CD4-positive, alpha-beta T cell treated with Interleukin-6 at 100 ng/mL for 8 hours (primary cell): ENCODE results near the gene ATP10A.
"Not testable (repeated sequence)": the region's sequence is repeated elsewhere in the genome, so short reads cannot be mapped to it uniquely, and the experiment has no call there.

ENCODE experiments used
- DNase-seq: peaks from one replicate; pipeline ENCODE4 v3.0.0-alpha.2; 2020; ENCODE audit warnings: mixed read lengths, low spot score

The ATP10A gene

DNA sequence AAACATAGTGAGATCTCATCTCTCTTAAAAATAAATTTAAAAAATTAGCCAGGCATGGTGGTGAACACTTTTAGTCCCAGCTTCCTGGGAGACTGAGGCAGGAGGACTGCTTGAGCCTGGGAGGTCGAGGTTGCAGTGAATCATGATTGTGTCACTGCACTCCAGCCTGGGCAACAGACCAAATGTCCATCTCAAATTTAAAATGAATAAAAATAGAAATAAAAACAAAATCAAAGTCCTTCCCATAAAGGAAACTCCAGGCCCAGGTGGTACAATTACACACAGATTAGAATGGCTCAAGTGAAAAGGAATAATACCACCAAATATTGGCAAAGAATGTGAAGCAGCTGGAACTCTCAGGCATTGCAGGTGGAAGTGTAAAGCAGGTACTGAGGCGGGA, 19.3 kb upstream of the ATP10A start:
- no peak for DNase-seq

DNA sequence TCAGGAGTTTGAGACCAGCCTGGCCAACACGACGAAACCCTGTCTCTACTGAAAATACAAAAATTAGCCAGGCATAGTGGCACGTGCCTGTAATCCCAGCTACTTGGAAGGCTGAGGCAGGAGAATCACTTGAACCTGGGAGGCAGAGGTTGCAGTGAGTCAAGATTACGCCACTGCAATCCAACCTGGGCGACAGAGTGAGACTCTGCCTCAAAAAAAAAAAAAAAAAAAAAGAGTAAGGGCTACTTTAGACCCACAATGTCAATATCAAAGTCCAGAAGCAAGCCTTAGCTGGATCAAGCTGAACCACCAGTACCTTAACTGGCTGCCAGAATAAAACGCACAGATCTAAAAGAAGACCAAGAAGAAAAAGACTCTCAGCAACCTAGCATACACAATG, 17.8 kb upstream of the ATP10A start:
- not testable (repeated sequence) for DNase-seq

DNA sequence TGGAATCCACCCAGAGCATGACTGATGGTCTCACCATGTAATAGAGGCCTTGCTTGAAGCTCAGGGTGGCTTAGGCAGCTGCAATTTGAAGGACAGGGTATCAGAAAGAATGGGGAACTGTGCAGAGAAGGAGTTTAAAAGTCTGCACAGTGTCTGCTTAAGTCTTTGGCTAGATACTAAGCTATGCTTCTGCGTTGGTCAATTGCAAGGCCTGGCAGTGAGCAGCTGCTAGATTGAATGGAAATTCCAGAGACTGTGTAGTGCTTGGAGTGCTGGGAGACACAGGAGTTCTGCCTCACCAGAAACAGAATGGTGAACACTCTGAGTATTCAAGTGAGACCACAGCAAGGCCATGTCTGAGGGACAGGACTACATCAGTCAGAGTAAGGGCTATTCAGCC, 17.3 kb upstream of the ATP10A start:
- DNase-seq = no peak

DNA sequence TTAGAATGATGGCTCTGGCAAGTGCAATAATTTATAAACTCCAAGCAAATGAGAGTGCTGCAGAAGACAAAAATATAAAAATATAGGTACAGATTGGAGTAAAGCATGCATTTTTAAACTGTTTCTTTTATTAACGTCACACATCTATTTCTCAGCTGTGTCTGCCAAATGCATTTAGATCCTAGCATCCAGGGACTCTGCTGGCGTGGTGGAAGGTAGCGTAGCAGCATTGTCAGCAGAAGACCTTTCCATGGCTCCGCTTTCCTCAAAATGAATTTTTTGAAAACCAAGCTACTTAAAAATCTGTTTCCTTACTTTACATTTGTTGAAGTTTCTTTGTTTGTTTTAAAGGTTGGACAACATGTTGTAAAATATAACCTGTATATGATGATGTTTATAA, 16.3 kb upstream of the ATP10A start:
- no peak for DNase-seq

DNA sequence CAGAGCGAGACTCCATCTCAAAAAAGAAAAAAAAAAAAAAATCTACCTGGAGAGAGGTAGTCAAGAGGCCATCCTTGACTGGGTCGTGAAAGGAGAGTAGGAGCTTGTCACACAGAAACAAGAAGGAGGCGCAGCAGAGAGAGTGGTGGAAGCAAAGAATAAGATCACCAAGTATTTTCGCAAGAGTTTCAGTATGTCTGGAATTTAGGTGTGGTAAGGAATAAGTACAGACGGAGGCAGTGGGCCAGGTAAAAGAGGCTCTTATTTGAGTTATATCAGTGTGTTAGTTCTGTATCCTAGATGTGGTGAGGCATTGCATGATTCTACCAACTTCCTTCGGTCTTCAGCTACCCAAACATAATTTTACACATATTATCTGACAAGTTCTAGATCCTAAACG, 14.6 kb upstream of the ATP10A start:
- no peak for DNase-seq

DNA sequence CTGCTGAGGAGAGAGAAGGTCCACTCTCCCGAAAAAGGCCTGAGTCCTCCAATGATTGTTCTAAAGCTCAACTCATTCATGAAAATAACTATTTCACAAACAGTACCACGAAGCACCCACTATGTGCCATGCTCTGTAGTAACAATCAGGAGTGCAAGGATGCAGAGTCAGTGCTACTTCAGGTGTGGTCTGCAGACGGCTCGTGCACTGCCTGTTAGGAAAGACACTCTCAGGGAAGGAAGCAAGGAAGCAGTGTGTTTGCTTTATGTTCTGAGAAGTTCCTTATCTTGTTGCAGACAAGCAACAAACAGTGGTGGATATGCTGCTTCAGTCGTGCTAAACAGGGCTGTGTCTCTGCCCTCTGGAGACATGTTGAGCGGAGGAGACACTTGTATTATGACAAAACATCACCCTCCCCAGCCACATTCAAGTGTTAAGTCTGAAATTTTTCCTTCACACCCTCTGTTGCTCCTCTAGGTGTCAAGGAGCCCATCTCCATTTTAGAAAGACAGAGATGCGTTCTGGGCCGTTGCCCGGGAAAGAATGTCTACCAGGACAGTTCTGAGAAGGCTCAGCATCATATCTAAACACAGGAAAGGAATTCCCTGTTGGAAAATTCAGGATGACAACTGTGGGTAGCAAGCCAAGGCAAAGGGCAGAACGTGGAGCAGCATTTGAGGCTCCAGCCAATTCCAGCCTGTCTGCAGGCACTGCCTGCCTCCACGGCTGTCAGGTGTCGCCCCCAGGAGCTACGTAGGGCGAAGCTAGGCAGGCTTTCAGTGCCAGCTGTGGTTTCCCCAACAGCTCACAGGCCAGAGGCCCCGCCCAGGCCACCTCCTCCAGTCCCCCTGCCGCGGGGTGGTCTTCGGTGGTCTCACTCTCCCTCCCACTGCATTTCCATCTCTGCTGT, 13.4 kb upstream of the ATP10A start:
- DNase-seq = no peak

DNA sequence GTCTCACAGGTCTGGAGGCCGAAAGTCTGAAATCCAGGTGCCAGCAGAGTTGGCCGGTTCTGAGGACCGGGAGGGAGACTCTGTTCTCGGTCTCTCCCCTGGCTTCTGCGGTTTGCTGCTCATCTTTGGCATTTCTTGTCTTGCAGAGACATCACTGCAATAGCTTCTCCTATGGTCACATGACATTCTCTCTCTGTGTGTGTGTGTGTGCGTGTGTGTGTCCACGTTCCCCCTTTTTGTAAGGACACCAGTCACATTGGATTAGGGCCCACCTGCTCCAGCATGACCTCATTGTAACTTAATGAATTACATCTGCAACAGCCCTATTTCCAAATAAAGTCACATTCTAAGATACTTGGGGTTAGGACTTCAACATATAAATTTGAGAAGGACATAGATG, 12.4 kb upstream of the ATP10A start:
- DNase-seq = no peak

DNA sequence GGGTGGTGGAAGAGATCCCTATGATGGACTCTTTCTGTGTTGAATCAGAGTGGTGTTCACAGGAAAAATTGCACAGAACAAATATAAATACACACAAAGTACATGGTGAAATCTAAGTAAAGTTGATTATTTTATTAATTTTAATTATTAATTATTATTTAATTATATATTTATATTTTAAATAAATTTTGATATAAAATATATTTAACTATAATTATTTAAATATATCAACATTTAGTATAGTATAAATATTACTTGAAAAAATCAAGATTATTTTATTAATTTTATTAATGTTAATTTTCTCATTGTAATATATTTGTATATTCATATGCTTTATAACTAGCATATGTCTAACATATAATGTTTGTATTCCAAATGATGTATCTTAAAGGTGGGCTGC, 11.3 kb upstream of the ATP10A start:
- no peak for DNase-seq

DNA sequence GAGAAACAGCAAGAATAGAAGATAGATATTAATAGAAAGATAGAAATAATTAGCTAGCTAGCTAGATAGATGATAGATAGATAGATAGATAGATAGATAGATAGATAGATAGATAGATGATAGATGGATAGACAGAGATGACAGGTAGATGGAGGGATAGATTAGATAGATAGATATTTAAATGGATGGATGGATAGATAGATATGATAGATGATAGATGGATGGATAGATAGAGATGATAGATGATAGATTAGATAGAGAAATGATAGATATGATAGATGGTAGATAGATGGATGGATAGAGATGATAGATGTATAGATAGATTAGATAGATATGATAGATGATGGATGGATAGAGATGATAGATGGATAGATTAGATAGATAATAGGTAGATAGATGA, 8.3 kb upstream of the ATP10A start:
- DNase-seq = no peak

DNA sequence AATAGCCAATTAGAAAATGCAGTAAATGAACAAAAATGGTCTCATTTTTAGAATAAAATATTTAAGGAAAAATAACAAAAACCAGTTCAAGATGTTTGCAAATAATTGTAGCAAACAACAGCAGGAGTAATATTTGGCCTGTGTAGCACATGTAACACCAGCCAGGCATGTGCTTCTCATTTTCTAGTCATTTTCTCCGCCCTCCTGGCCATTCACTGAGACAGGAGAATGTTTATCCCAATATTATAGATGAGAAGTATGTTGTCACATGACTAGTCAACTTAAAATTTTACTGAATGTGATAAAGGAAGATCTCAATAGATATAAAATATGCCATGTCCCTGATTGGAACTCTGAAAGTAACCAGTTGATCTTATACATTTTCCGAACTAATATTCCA, 7.8 kb upstream of the ATP10A start:
- DNase-seq = no peak

DNA sequence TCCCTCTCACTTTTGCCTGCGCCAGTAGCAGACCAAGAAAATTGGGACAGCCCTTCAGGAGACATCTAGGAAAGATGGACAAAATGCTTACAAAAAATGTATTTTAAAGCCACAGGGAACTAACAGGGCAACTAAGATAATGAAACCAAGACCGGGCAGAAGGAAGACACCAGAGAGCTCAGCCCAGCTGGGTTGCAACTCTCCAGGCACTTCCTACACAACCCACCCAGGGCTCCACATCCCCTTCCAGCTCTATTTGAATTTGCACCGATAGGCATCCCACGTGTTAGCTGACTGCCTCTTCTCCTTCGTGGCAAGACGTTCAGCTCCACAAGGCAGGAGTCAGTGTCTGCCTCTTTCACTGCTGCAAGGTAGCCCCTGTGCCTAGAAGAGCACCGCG, 6.6 kb upstream of the ATP10A start:
- no peak for DNase-seq

DNA sequence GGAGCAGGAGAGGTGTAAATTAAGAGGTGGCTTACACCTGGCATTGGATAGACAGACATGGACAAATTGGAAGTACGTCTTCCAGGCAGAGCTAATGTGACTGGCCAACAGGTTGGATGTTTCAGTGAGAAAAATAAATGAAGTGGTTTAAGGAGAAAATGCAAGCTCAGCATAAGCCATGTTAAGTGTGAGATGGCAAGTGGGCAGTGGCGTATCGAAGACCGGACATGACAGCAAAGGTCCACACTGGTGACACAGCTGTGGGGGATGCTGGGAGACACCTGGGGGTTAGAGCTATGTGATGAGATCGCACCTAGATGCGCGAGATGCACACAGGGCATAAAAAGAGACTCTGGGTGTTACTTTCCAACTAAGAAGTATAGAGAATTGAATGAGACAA, 3.7 kb upstream of the ATP10A start:
- DNase-seq = no peak

DNA sequence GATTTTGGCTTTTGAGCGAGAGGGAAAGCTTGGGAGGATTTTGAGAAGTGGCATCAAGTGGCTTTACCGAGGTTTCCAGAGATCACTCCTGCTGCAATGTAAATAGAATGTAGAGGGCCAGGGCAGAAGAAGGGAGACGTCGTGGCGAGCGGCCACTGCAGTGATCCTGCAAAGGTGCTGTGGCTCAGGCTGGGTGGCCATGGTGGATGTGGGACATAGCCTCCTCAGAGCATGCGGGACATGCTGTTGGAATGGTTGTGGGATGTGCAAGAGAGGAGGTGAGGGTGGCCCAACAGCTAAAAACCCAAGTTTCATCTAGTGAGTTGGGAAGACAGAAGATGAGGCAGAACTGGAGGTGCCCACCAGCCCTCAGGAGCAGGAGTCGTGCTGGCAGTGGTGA, 3.1 kb upstream of the ATP10A start:
- no peak for DNase-seq

DNA sequence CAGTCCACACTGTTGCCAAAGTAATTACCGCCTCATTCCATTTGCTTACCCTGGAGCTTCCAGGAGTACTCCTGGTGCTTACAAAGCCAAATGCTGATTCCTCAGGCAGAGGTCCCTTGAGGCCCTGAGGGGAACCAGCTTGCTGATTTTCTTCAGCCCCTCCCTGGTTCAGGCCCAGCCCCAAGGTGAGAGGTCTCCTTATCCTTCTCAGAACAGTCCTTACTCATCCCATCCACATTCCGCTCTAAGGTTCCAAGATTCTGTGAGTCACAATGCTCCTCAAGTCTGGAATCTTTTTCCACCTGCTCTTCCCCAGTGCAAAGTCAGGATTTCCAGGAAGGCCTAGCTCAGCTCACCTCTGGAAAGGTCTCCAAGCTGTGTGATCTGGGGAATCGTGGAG, 1.8 kb upstream of the ATP10A start:
- no peak for DNase-seq

DNA sequence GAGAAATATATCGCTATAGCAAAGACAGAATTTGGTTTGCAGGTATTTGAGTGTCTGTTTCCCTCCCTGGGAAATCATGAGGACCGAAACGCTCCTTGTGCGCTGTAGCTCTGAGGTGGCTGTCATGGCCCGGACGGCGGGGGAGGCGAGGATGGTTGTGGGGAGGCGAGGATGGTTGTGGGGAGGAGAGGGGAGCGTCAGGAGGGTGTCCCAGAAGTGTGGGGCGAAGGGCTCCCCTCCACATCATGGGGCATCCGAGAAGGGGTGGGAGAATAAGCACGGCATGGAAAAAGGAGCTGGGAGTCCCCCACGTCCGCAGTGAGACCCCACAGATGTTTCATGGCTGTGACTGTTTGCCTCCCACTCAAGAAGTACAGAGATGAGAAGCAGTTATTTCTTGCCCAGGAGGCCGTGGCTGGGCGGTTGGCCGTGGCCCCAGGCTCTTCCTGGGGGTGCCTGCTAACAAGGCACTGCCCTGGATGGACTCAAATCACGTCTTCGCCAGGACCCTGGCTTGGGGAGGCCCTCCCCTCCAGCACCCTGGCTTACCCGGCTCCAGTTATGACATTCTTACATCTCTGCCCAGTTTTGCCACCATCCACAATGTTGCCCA, 947 bp upstream of the ATP10A start:
- DNase-seq = no peak

DNA sequence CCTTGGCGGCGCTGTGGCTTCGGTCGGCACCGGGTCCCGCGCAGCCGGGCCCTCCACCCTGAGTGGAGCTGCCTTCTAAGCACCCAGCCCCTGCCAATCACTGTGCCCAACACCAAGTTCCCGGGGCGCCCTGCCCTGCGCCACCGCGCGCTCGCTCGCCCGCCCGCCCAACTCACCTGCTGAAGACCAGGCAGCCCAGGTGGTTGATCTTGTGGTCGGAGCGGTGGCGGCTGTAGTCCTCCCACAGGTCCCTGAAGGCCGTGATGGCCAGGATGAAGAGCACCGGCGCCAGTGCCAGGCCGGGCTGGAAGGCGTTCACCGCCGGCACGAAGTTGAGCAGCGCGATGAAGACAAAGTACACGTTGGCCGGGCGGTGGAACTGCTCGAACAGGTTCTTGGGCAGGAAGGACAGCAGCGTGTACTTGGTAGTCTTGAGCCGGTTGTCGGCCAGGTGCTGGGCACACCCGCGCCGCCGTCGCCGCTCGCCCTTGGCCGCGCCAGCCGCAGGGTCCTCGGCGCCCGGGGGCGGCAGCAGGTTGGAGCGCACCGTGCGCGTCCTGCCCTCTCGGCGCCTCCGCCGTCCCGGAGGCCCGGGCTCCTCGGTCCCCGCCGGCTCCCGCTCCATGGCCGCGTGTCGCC, 536 bp downstream of the ATP10A start:
- DNase-seq = peak; percentile 63

DNA sequence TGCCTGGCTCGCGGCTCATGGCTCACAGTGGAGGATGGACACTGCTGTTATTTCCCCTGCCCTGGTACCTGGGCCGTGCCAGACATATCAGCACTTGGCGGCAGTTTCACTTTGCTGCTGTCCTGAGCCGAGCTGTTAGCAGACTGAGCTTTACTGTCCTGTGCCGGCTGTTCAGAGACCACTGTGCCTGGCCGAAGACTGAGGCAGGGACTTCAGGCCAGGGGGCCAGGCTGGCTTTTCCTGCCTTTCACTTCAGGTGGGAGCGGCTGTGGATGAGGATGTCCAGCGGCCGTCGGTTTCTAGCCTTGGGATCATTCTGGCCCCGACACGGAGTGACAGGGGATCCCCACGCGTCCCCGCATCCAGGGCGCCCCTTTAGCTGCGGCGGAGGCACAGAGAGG, 1.1 kb downstream of the ATP10A start:
- peak; percentile 23 for DNase-seq

DNA sequence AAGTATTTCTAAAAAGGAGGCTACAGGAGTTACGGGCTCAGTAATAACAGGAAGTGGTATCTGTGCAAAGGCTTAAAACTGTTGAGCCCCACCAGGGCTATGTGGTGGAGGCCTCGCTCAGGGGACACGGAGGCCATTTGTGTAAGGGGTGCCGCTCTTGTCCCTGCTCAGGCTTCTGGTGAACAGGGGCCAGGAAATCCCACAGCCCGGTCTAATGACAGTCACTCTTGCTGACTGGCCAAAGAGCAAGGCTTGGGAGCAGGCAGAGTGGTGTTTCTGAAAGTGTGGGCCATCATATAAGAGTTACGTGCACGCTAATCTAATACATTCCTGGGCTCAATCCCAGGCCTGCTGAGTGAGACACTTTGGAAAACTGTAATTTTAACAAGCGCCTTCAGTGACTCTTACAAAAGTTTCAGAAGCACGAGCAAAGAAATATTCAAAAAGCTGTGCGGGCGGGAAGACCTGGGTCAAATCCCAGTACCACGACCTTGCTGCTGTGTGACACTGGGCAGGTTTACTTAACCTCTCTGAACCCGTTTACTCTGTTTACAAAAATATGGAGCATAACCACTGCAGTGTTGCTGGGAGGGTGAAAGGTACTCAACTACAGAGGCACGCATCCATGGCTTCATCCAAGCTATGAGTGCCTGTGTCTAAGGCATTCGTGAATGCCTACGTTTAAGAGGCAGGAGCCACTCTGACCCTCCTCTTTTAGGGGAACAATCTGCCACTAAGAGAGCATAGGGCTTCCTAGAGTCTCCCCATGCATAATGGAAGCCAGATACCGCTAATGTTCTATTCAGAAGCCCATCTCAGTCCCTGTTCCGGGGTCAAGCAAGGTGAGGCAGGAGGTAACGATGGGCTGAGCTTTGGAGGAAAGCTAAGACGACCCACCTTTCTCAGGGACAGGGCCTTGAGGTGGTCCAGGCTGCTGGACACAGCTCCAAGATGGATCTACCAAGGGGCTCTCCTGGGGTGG, 2.0 kb downstream of the ATP10A start:
- DNase-seq = peak; percentile 62

DNA sequence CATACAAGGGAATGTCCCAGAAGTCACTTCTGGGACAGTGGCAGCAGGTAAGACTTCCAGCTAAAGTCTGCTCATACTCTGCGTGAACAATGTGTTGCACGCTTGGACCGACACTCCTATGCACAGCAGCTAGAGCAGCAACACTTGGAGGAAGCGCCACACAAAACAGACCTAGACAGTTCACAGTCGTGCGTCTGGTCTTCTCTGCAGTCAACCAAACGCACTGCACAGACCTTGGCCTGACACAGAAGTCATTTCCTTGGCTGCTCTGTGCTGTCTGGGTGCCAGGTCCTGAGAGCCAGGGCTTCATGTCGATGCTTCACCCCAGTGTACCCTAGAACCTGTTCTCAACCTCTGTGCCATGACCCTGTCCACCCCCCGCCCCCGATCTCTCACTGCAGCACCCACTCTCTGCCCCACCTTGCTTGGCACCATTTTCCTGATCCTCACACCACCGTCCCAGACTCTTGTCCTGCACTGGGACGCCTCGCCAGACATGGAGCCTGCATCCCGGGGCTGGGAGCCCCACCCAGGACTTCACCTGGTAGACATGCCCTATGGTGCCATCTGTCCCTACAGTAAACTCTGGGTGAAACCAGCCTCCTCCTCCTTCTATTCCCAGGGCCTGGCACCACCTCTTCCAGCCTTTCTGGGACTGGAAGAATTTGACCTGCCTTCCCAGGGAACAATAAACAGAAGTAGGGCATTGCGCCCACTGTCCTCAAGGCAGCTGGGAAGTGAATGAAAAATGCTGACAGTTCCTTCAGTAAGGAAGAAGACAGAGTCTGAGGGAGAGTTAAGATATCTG, 3.1 kb downstream of the ATP10A start:
- peak; percentile 63 for DNase-seq

DNA sequence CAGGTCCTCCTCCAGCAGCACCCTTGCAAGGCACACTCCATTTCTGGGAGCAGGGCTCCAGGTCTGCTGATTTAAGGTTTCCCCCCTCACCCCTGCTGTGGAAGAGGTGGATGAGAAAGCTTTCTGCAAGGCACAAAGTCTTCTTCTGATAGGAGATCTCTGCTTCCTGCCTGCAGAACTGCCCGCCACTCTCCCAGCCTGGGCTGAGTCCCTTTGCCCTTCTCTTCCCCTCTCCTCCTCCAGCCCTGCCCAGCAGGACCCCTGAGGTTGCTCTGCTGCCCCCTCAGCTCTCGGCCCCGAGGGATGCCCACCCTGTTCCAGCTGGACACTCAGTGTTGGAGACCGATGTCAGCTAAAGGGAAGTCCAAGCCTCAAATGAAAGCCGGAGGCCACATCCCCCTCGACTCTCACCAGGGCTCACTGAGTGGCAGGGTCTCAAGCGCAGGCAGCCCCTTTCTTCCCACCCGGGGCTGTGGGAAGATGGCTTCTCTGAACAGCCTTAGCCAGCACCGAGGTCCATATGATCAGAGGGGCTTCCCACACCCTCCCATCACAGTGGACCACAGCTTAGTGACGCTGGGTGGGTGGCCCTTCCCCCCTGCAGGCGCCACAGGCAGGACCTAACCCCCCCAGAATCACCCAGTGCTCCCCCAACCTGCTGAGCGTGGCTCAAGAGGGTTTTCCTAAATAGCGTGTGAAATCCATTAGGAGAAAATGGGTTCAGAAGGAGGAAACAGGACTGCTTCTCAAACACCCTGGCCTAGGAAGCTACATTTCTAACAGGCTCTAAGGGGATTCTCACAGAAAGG, 4.0 kb downstream of the ATP10A start:
- DNase-seq = no peak
